Measurements from ENCODE around the gene LASP1. TPM values are rescaled to one million over a fixed set of nuclear protein-coding genes. Genes with fewer than 3 reads are reported as not detected.

Gene LASP1
- total and polyA plus RNA-seq, 2 of the 8 experiments (the other 6 are each of a cell fraction or from before 2014, with no cell fraction given) = 114 to 180 TPM

- no peaks in the 10 kb centered on the region for H3K79me1 ChIP-seq (ENCODE audit: low read depth, low read length)
- FAIRE-seq (no peak), DNase-seq (ENCODE audit: low read depth in 1 of 2, low spot score in 2 of 2) (no peak)
- no peak overlapping the region for H4K91ac ChIP-seq (replicated peaks; ENCODE audit: insufficient read length, low read length)
- H3K9me3 ChIP-seq (ENCODE audit: insufficient read depth in 2 of 2, low read depth in 1 of 2, low read length in 1 of 2) = no peaks in the 10 kb centered on the region
- H3K4me3 ChIP-seq (ENCODE audit: extremely low read depth in 1 of 4, insufficient read depth in 2 of 4, low read depth in 3 of 4, low read length in 4 of 4) = no peak overlapping the region
- H3K23me2 ChIP-seq (ENCODE audit: low read depth, low read length) = no peaks in the 10 kb centered on the region
- no peak overlapping the region for H2BK20ac ChIP-seq (ENCODE audit: low read length)
- H2BK120ac ChIP-seq (replicated peaks; ENCODE audit: low read depth, low read length) = no peak overlapping the region
- no peaks in the 10 kb centered on the region for H3K79me2 ChIP-seq (ENCODE audit: control insufficient read depth in 1 of 2, insufficient read depth in 2 of 2, low read length in 2 of 2)
- H3K18ac ChIP-seq (ENCODE audit: extremely low read depth, low read length) = no peak overlapping the region
- no peak overlapping the region for H4K8ac ChIP-seq (ENCODE audit: extremely low read depth, insufficient read depth, low read length)
- no peak overlapping the region for H3K4me2 ChIP-seq (ENCODE audit: insufficient read depth in 1 of 2, low read depth in 2 of 2, low read length in 2 of 2)
- ChIA-PET POLR2A (ENCODE audit: partially characterized antibody) (no interaction called here), CTCF (ENCODE audit: partially characterized antibody) (interaction anchor here (0.7 to 1.2 kb wide), 3 partner anchors 13 to 436 kb away, joined by 3 read pairs; no protein-coding TSS in a partner anchor)
- no peak overlapping the region for H3K23ac ChIP-seq (ENCODE audit: insufficient read length)
- H2AFZ ChIP-seq (ENCODE audit: low read length) = no peak overlapping the region
- H3K36me3 ChIP-seq (ENCODE audit: control insufficient read depth in 2 of 4, insufficient read depth in 4 of 4, low read length in 3 of 4) = no peaks in the 10 kb centered on the region
- H2BK15ac ChIP-seq (ENCODE audit: low read length) = no peak overlapping the region
- H3K4ac ChIP-seq (replicated peaks; ENCODE audit: insufficient read length, low read depth, low read length) = no peak overlapping the region
- no peak overlapping the region for H2AK5ac ChIP-seq (ENCODE audit: low read depth, low read length)
- H2BK12ac ChIP-seq (ENCODE audit: low read depth, low read length) = no peak overlapping the region
- no peaks in the 10 kb centered on the region for H3K4me1 ChIP-seq (replicated peaks in 1 of 4; ENCODE audit: control insufficient read depth in 3 of 4, insufficient read depth in 4 of 4, low read length in 3 of 4)
- no peaks in the 10 kb centered on the region for H3K27me3 ChIP-seq (replicated peaks in 1 of 4; ENCODE audit: control insufficient read depth in 3 of 4, extremely low read depth in 1 of 4, insufficient read depth in 3 of 4, low read length in 3 of 4)
- H4K20me1 ChIP-seq (replicated peaks in 1 of 2; ENCODE audit: control insufficient read depth in 1 of 2, insufficient read depth in 2 of 2, low read length in 2 of 2) = no peaks in the 10 kb centered on the region
- H2BK5ac ChIP-seq (ENCODE audit: low read depth, low read length) = no peak overlapping the region
- no peak overlapping the region for H3K56ac ChIP-seq (replicated peaks; ENCODE audit: insufficient read length, low read depth, low read length)
- H3K27ac ChIP-seq (ENCODE audit: low read depth, low read length) = no peak overlapping the region
- H3K9ac ChIP-seq (replicated peaks in 1 of 4; ENCODE audit: extremely low read depth in 1 of 4, low read depth in 3 of 4, low read length in 3 of 4) = no peak overlapping the region
- no peak overlapping the region for H4K5ac ChIP-seq (ENCODE audit: insufficient read length, low read depth, low read length)
- no peak overlapping the region for H3K14ac ChIP-seq (ENCODE audit: insufficient read length)
- TF ChIP-seq MAX (IDR thresholded peaks at IDR 0.05) = no peak
- TF ChIP-seq CBX5 (IDR thresholded peaks at IDR 0.05; ENCODE audit: low read depth, low read length) = no peak
- TF ChIP-seq E2F6 (IDR thresholded peaks at IDR 0.05) = no peak
- TF ChIP-seq POLR2A (IDR thresholded peaks at IDR 0.05; ENCODE audit: control extremely low read depth in 1 of 2, low read depth in 2 of 2, low read length in 2 of 2) = no peak
- no peak for TF ChIP-seq NRF1 (IDR thresholded peaks at IDR 0.05; ENCODE audit: low read depth, low read length)
- TF ChIP-seq CTBP2 (IDR thresholded peaks at IDR 0.05; ENCODE audit: borderline replicate concordance, insufficient read depth, insufficient read length, low read length) = no peak
- TF ChIP-seq EP300 (IDR thresholded peaks at IDR 0.05; ENCODE audit: borderline replicate concordance in 1 of 2, low read depth in 2 of 2, low read length in 2 of 2) = no peak
- no peak for TF ChIP-seq ASH2L (IDR thresholded peaks at IDR 0.05; ENCODE audit: low read length)
- TF ChIP-seq CBX8 (IDR thresholded peaks at IDR 0.05; ENCODE audit: borderline replicate concordance, low read depth, low read length) = no peak
- TF ChIP-seq RNF2 (IDR thresholded peaks at IDR 0.05; ENCODE audit: borderline replicate concordance, low read depth, low read length, missing control alignments, poor library complexity, severe bottlenecking) = no peak
- no peak for TF ChIP-seq EZH2 (IDR thresholded peaks at IDR 0.05; ENCODE audit: low read depth, low read length, severe bottlenecking)
- TF ChIP-seq BACH1 (IDR thresholded peaks at IDR 0.05; ENCODE audit: low read length) = no peak
- no peak for TF ChIP-seq KDM1A (IDR thresholded peaks at IDR 0.05; ENCODE audit: borderline replicate concordance, low read length)
- no peak for TF ChIP-seq BRCA1 (IDR thresholded peaks at IDR 0.05; ENCODE audit: low read depth, low read length)
- no peak for TF ChIP-seq SP2 (IDR thresholded peaks at IDR 0.05; ENCODE audit: low read length)
Observed at GRCh38 chr17:38958756-38959155, 88.9 kb downstream of the LASP1 start.

Data from H1 (cell line).